Epithelial cell of proximal tubule (primary cell): Measurements from ENCODE around the gene NCS1. TPM values are rescaled to one million over a fixed set of nuclear protein-coding genes. Genes with fewer than 3 reads are reported as not detected.
A peak's percentile ranks its signal among the peaks of the same experiment; 100 is the strongest.

Experiments
- DNase-seq: peaks from one replicate; pipeline ENCODE4 v3.0.0-alpha.2; 2011; ENCODE audit warnings: low read depth
- H3K4me3 ChIP-seq: 2 replicates; pipeline ENCODE4 v1.5.1; 2011; ENCODE audit warnings: low read depth, mild to moderate bottlenecking, low read length
- CTCF ChIP-seq: conservative IDR thresholded peaks from 2 replicates; pipeline ENCODE4 v1.5.1; 2012; ENCODE audit warnings: low read depth, mild to moderate bottlenecking, low read length
- total RNA-seq: library from RNA; depleted of rRNA; stranded (reverse); fragments of >200 nt; gene quantifications from 2 replicates; pipeline ENCODE4 v1.2.3, GENCODE V29; 2015

The NCS1 gene
- total RNA-seq, 1 donor from 2014 or later: 48.8 TPM

GRCh38 chr9:130186839-130187522 is 14.8 kb downstream of the NCS1 start:
- H3K4me3 ChIP-seq: peak overlapping the region; percentile 62
- TF ChIP-seq CTCF: no peak

GRCh38 chr9:130187523-130187846 is 15.3 kb downstream of the NCS1 start:
- peak overlapping the region; percentile 62 for H3K4me3 ChIP-seq
- no peak for DNase-seq
- no peak for TF ChIP-seq CTCF

More at GRCh38 chr9:130186839-130187522, 14.8 kb downstream of the NCS1 start:
- DNase-seq: no peak

DNA sequence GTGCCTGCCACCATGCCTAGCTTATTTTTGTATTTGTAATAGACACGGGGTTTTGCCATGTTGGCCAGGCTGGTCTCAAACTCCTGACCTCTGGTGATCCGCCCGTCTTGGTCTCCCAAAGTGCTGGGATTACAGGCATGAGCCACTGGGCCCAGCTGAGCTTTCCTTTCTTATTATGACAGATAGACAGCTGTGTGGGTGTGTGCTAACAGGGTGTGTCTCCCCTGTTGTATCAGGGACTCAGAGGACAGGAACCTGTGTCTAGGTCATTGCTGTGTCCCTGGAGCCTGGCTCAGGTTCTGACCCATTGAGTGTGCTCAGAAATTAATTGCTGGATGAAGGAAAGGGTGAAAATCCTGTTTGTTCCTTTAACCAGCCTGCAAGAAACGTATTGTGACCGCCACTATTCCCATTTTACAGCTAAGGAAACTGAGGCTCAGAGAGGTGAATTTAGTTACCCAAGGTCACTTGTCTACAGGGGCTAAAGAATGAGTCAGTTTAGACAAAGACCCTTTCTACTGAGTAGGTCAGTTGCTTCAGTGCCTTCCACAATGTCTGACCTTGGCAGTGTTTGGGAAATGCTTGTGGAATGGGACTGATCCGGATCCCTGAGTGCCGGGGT is 16.8 kb downstream of the NCS1 start:
- DNase-seq: no peak
- TF ChIP-seq CTCF: no peak

GRCh38 chr9:130189840-130190239 is 17.6 kb downstream of the NCS1 start:
- H3K4me3 ChIP-seq: no peak overlapping the region
- DNase-seq: no peak
- no peak for TF ChIP-seq CTCF

More for the DNA sequence above, 16.8 kb downstream of the NCS1 start:
- H3K4me3 ChIP-seq: no peak overlapping the region

GRCh38 chr9:130191068-130191748 is 19.0 kb downstream of the NCS1 start:
- H3K4me3 ChIP-seq: no peak overlapping the region
- no peak for TF ChIP-seq CTCF
- no peak for DNase-seq

DNA sequence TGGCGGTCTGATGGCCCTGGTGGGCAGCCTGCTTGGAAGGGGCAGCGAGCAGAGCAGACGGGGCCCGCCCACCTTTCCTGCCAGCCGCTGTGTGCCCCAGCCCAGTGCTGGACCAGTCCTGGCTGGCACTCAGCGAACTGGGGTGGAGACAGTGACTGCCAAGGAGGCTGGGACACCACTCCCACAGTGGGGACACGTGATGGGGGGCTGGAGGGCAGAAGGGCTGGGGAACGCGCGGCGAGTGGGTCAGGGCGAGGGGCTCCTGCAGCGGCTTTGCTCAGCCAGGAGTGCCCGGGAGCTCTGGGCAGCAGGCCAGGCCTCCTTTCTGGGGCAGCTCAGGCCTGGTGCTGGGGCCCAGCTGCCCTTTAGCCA is 19.5 kb downstream of the NCS1 start:
- no peak for DNase-seq
- TF ChIP-seq CTCF: no peak
- H3K4me3 ChIP-seq: no peak overlapping the region
